K562 (cell line): Measurements from ENCODE around the gene MPZL1. TPM values are rescaled to one million over a fixed set of nuclear protein-coding genes. Genes with fewer than 3 reads are reported as not detected.

Source experiments
- CEBPG ChIP-seq, 3 experiments: fragments of 200-800 bp in 1 of 3; sonication (Bioruptor generic) in 1 of 3; sonication (generic) in 1 of 3; formaldehyde crosslinking in 1 of 3; IDR thresholded peaks in 2 of 3; conservative IDR thresholded peaks in 1 of 3; 2 replicates each; pipeline versions ENCODE4 v1.6.1 to v1.8.0; 2016 to 2022; ENCODE audit warnings: missing compliant biosample characterization in 2 of 3, missing genetic modification characterization in 2 of 3, mild to moderate bottlenecking in 1 of 3, missing genetic modification reagents in 1 of 3
- LEF1 ChIP-seq: fragments of 450-650 bp; IDR thresholded peaks from 2 replicates; pipeline ENCODE4 v1.6.1; 2016; ENCODE audit warnings: mild to moderate bottlenecking
- RERE ChIP-seq: sonication (generic); formaldehyde crosslinking; IDR thresholded peaks from 2 replicates; pipeline ENCODE4 v1.8.0; 2023; ENCODE audit warnings: missing genetic modification reagents, mild to moderate bottlenecking, borderline replicate concordance
- SMARCA4 ChIP-seq: fragments of 450-650 bp; IDR thresholded peaks from 2 replicates; pipeline ENCODE4 v1.6.1; 2016
- ZNF512 ChIP-seq: IDR thresholded peaks from 2 replicates; pipeline ENCODE4 v1.6.1; 2016; ENCODE audit warnings: missing genetic modification characterization, missing compliant biosample characterization
- polyA plus RNA-seq, 8 experiments: library from polyadenylated mRNA; depleted of rRNA in 4 of 8; stranded (reverse) in 5 of 8; unstranded in 3 of 8; fragments of >200 nt; fragmentation: Nextera tagmentation in 2 of 8; fragmentation: Illumina TruSeq in 1 of 8; extraction: Ambion mirVana in 2 of 8; extraction: Trizol in 1 of 8; gene quantifications; 2 replicates each; pipeline versions ENCODE4 v1.2.1 to v1.2.3, GENCODE V29; 2011 to 2014; ENCODE audit warnings: inconsistent platforms in 1 of 8, missing spikeins in 1 of 8
- total RNA-seq, 7 experiments: library from RNA; depleted of rRNA in 6 of 7; stranded (reverse); fragments of >200 nt in 6 of 7; fragmentation: Illumina TruSeq in 2 of 7; extraction: Trizol in 2 of 7; gene quantifications; 2 replicates each; pipeline versions ENCODE4 v1.2.1 to v1.2.3, GENCODE V29; 2011 to 2021; ENCODE audit warnings: low replicate concordance in 1 of 7

The MPZL1 gene
- total and polyA plus RNA-seq, 9 of the 15 experiments (the other 6 are each of a cell fraction or from before 2014, with no cell fraction given): 14.5 to 153 (median 66.5) TPM

GRCh38 chr1:167695756-167696561 lies 25.8 kb upstream of the MPZL1 start (continued):
- TF ChIP-seq ZNF512 (tag): no peak
- no peak for TF ChIP-seq RERE (CRISPR knock-in tag)
- no peak for TF ChIP-seq SMARCA4
- TF ChIP-seq LEF1: no peak
- no peak for TF ChIP-seq CEBPG (CRISPR knock-in tag; IDR thresholded peaks at IDR 0.05)
- TF ChIP-seq CEBPG (tag; conservative IDR thresholded peaks at IDR 0.05 in 1 of 2, IDR thresholded peaks at IDR 0.05 in 1 of 2): no peak
- TF ChIP-seq, all 486 proteins: peak for 0
